Sigmoid colon (tissue), 7 donors: ENCODE data around the gene TTF1. TPM values are rescaled to one million over a fixed set of nuclear protein-coding genes. Genes with fewer than 3 reads are reported as not detected.

Experiments used
- DNase-seq: peaks from one replicate; pipeline ENCODE4 v3.0.0-alpha.2; 2019
- H3K27ac ChIP-seq, 4 donors: fragments of 200-600 bp; sonication (generic); one replicate each; pipeline ENCODE4 v1.5.1; 2016 to 2019; ENCODE audit warnings: mild to moderate bottlenecking in 1 of 4
- H3K27me3 ChIP-seq, 3 donors: fragments of 200-600 bp; sonication (generic); one replicate each; pipeline ENCODE4 v1.5.1; 2019; ENCODE audit warnings: mild to moderate bottlenecking in 1 of 3
- H3K36me3 ChIP-seq, 4 donors: fragments of 200-600 bp; sonication (generic); one replicate each; pipeline ENCODE4 v1.5.1; 2016 to 2019
- H3K4me1 ChIP-seq, 4 donors: fragments of 200-600 bp; sonication (generic); one replicate each; pipeline ENCODE4 v1.5.1; 2017 to 2019
- H3K4me3 ChIP-seq, 4 donors: fragments of 200-600 bp; sonication (generic); one replicate each; pipeline ENCODE4 v1.5.1; 2017 to 2019; ENCODE audit warnings: mild to moderate bottlenecking in 2 of 4, moderate library complexity in 1 of 4
- H3K9me3 ChIP-seq, 4 donors: fragments of 200-600 bp in 3 of 4; sonication (generic) in 3 of 4; one replicate each; pipeline versions ENCODE4 v1.5.1 to v1.6.1; 2013 to 2019
- CTCF ChIP-seq, 4 experiments: fragments of 450-650 bp in 3 of 4; fragments of 200-600 bp in 1 of 4; IDR thresholded peaks; one replicate each; pipeline ENCODE4 v1.5.1; 2016 to 2019; ENCODE audit warnings: antibody characterized with exemption in 4 of 4, mild to moderate bottlenecking in 3 of 4, moderate library complexity in 2 of 4
- EP300 ChIP-seq, 4 donors: sonication (generic); formaldehyde crosslinking; IDR thresholded peaks; one replicate each; pipeline ENCODE4 v1.6.1; 2017; ENCODE audit warnings: antibody characterized with exemption in 4 of 4
- POLR2A ChIP-seq, 2 donors: fragments of 450-650 bp; IDR thresholded peaks; one replicate each; pipeline ENCODE4 v1.6.1; 2016; ENCODE audit warnings: antibody characterized with exemption in 2 of 2, mild to moderate bottlenecking in 2 of 2, moderate library complexity in 2 of 2
- POLR2AphosphoS5 ChIP-seq, 4 donors: sonication (generic); formaldehyde crosslinking; IDR thresholded peaks; one replicate each; pipeline ENCODE4 v1.6.1; 2017; ENCODE audit warnings: antibody characterized with exemption in 4 of 4
- WGBS, 2 donors: extraction: QIAGEN DNeasy Blood & Tissue Kit; methylation state at CpG; one replicate each; pipeline ENCODE4 v1.1.7; 2013; 5-methylcytosine and 5-hydroxymethylcytosine counted together
- intact Hi-C: fragments of 100-400 bp; cut with DNase I; formaldehyde crosslinking; loops from one replicate; pipeline ENCODE4 v1.15.1; 2023
- polyA plus RNA-seq, 3 donors: library from polyadenylated mRNA; stranded (reverse); fragments of 200-250 nt; gene quantifications; one replicate each; pipeline ENCODE4 v1.2.3, GENCODE V29; 2013
- total RNA-seq, 4 donors: library from RNA; depleted of rRNA; stranded (reverse); fragments of >200 nt; gene quantifications; one replicate each; pipeline ENCODE4 v1.1.0, GENCODE V29; 2016
- donor health status: healthy with polysubstance abuse.
- donor health status: Bipolar disorder and iron deficiency.
- donor health status: healthy.

The TTF1 gene
- total and polyA plus RNA-seq, 7 donors, result 6.6 to 20.9 (median 14.6) TPM

- Histone ChIP-seq H3K36me3 (peaks cover 0 to 5% (median 1%) of the 10 kb centered on the region in 4 donors), H3K4me3 (no peak overlapping the region), H3K4me1 (peaks cover 0 to 15% (median 14%) of the 10 kb centered on the region in 4 donors), H3K9me3 (no peaks in the 10 kb centered on the region), H3K27ac (no peak overlapping the region), H3K27me3 (no peaks in the 10 kb centered on the region)
- DNase-seq, result no peak
- TF ChIP-seq POLR2A (IDR thresholded peaks at IDR 0.05) (no peak), POLR2AphosphoS5 (IDR thresholded peaks at IDR 0.05) (no peak), CTCF (IDR thresholded peaks at IDR 0.05) (no peak)
- intact Hi-C loops, result loop anchor here (10.0 kb wide), 1 partner anchor 587 kb away; the partner anchor contains the start of gene TSC1
- WGBS, 2 donors, result 85 to 93% methylated on average over 7 of the region's 7 CpGs
These were observed 48.9 kb downstream of the TTF1 start for GRCh38 chr9:132357764-132358163.

GRCh38 chr9:132356324-132356924 lies 50.2 kb downstream of the TTF1 start:
- Histone ChIP-seq H3K9me3 (no peaks in the 10 kb centered on the region), H3K27ac (no peak overlapping the region), H3K4me1 (peaks cover 0 to 28% (median 25%) of the 10 kb centered on the region in 4 donors), H3K27me3 (no peaks in the 10 kb centered on the region), H3K4me3 (no peak overlapping the region), H3K36me3 (peaks cover 0 to 16% (median 7%) of the 10 kb centered on the region in 4 donors)
- intact Hi-C loops, result loop anchor here (10.0 kb wide), 1 partner anchor 588 kb away; the partner anchor contains the start of gene TSC1
- 94 to 95% methylated on average over 26 of the region's 26 CpGs for WGBS, 2 donors
- DNase-seq, result no peak
- TF ChIP-seq POLR2A (IDR thresholded peaks at IDR 0.05) (no peak), POLR2AphosphoS5 (IDR thresholded peaks at IDR 0.05) (no peak), CTCF (IDR thresholded peaks at IDR 0.05) (no peak), EP300 (IDR thresholded peaks at IDR 0.05) (no peak)

GRCh38 chr9:132354637-132355355 lies 51.8 kb downstream of the TTF1 start, which contains the start of gene SETX:
TSS of gene SETX (minus strand) at chr9:132354986. CDS start at chr9:132349428, 5,558 bp downstream.
- TF ChIP-seq POLR2AphosphoS5 (IDR thresholded peaks at IDR 0.05), result peak; percentile 88 to 99 (median 96)
- TF ChIP-seq EP300 (IDR thresholded peaks at IDR 0.05), result no peak
- peak; percentile 79 to 86 for TF ChIP-seq POLR2A (IDR thresholded peaks at IDR 0.05)
- H3K27me3 ChIP-seq, result no peaks in the 10 kb centered on the region
- intact Hi-C loops, result loop anchor here (2.0 to 10.0 kb wide), 2 partner anchors 52 to 590 kb away; partner anchors contain the start of genes TSC1 and TTF1
- H3K4me3 ChIP-seq, result peak within 1 kb of the TSS; percentile 78 to 99 (median 88)
- peak within 1 kb of the TSS; percentile 88 to 98 (median 95) for H3K27ac ChIP-seq
- H3K9me3 ChIP-seq, result no peaks in the 10 kb centered on the region
- peak; percentile 98 for DNase-seq
- WGBS, 2 donors, result 1% methylated on average over 82 of the region's 82 CpGs
- H3K36me3 ChIP-seq, result peaks cover 2 to 28% (median 10%) of the 10 kb centered on the region in 4 donors
- peaks cover 0 to 41% (median 32%) of the 10 kb centered on the region in 4 donors for H3K4me1 ChIP-seq

- H3K36me3 ChIP-seq, result peaks cover 9 to 59% (median 32%) of the 10 kb centered on the region in 4 donors
- no peaks in the 10 kb centered on the region for H3K9me3 ChIP-seq
- H3K27me3 ChIP-seq, result no peaks in the 10 kb centered on the region
- H3K4me1 ChIP-seq, result peaks cover 0 to 41% (median 32%) of the 10 kb centered on the region in 4 donors
- DNase-seq, result no peak
- peak overlapping the region in 3 of 4 donors; percentile 10 to 69 (median 42) for H3K27ac ChIP-seq
- TF ChIP-seq EP300 (IDR thresholded peaks at IDR 0.05) (no peak), POLR2A (IDR thresholded peaks at IDR 0.05) (no peak), POLR2AphosphoS5 (IDR thresholded peaks at IDR 0.05) (no peak), CTCF (IDR thresholded peaks at IDR 0.05) (no peak)
- peak overlapping the region in 1 of 4 donors; percentile 18 for H3K4me3 ChIP-seq
- intact Hi-C loops, result loop anchor here (10.0 kb wide), 1 partner anchor 593 kb away; the partner anchor contains the start of gene TSC1
- WGBS, 2 donors, result 49 to 61% methylated on average over 3 of the region's 3 CpGs
These were observed 55.1 kb downstream of the TTF1 start for GRCh38 chr9:132351404-132352045.
